K562 (cell line): Measurements from ENCODE around the gene SCYL1. TPM values are rescaled to one million over a fixed set of nuclear protein-coding genes. Genes with fewer than 3 reads are reported as not detected.

Experiments used
- AFF4 ChIP-seq: sonication (generic); formaldehyde crosslinking; IDR thresholded peaks from 2 replicates; pipeline ENCODE4 v1.8.0; 2023; ENCODE audit warnings: mild to moderate bottlenecking, missing genetic modification reagents
- GATA2 ChIP-seq: sonication (generic); formaldehyde crosslinking; IDR thresholded peaks from 2 replicates; pipeline ENCODE4 v1.4.0; 2020; ENCODE audit warnings: mild to moderate bottlenecking, missing genetic modification reagents
- HNRNPUL1 ChIP-seq: fragments of 200-400 bp; formaldehyde crosslinking; IDR thresholded peaks from 2 replicates; pipeline ENCODE4 v1.6.1; 2017; ENCODE audit warnings: low read length
- PBX2 ChIP-seq, 2 experiments: IDR thresholded peaks in 1 of 2; conservative IDR thresholded peaks in 1 of 2; 2 replicates each; pipeline ENCODE4 v1.6.1; 2016; ENCODE audit warnings: low read depth in 2 of 2, mild to moderate bottlenecking in 1 of 2, missing compliant biosample characterization in 1 of 2, missing genetic modification characterization in 1 of 2, moderate library complexity in 1 of 2
- RBM22 ChIP-seq: fragments of 200-400 bp; formaldehyde crosslinking; IDR thresholded peaks from 2 replicates; pipeline ENCODE4 v1.6.1; 2018; ENCODE audit warnings: low read length, low read depth; ENCODE audit not compliant: poor library complexity, severe bottlenecking
- REST ChIP-seq, 2 experiments: fragments of 450-650 bp; formaldehyde crosslinking in 1 of 2; IDR thresholded peaks; 2 replicates each; pipeline versions ENCODE4 v1.4.0 to v1.6.1; 2014 to 2020; ENCODE audit warnings: mild to moderate bottlenecking in 2 of 2, borderline replicate concordance in 1 of 2, low read depth in 1 of 2
- SAFB2 ChIP-seq: fragments of 200-400 bp; formaldehyde crosslinking; IDR thresholded peaks from 2 replicates; pipeline ENCODE4 v1.6.1; 2018; ENCODE audit warnings: borderline replicate concordance, low read length, low read depth, moderate library complexity; ENCODE audit not compliant: severe bottlenecking
- SMAD3 ChIP-seq: fragments of 450-650 bp; formaldehyde crosslinking; conservative IDR thresholded peaks from 2 replicates; pipeline ENCODE4 v1.4.0; 2020; ENCODE audit warnings: mild to moderate bottlenecking
- ZNF274 ChIP-seq: IDR thresholded peaks from 2 replicates; pipeline ENCODE4 v1.6.1; 2011; ENCODE audit warnings: low read depth, mild to moderate bottlenecking, low read length, moderate library complexity, borderline replicate concordance
- ZNF57 ChIP-seq: fragments of 450-650 bp; formaldehyde crosslinking; IDR thresholded peaks from 2 replicates; pipeline ENCODE4 v1.4.0; 2020; ENCODE audit warnings: mild to moderate bottlenecking, moderate library complexity
- polyA plus RNA-seq, 8 experiments: library from polyadenylated mRNA; depleted of rRNA in 4 of 8; stranded (reverse) in 5 of 8; unstranded in 3 of 8; fragments of >200 nt; fragmentation: Nextera tagmentation in 2 of 8; fragmentation: Illumina TruSeq in 1 of 8; extraction: Ambion mirVana in 2 of 8; extraction: Trizol in 1 of 8; gene quantifications; 2 replicates each; pipeline versions ENCODE4 v1.2.1 to v1.2.3, GENCODE V29; 2011 to 2014; ENCODE audit warnings: inconsistent platforms in 1 of 8, missing spikeins in 1 of 8
- total RNA-seq, 7 experiments: library from RNA; depleted of rRNA in 6 of 7; stranded (reverse); fragments of >200 nt in 6 of 7; fragmentation: Illumina TruSeq in 2 of 7; extraction: Trizol in 2 of 7; gene quantifications; 2 replicates each; pipeline versions ENCODE4 v1.2.1 to v1.2.3, GENCODE V29; 2011 to 2021; ENCODE audit warnings: low replicate concordance in 1 of 7

Gene SCYL1
- total and polyA plus RNA-seq, 9 of the 15 experiments (the other 6 are each of a cell fraction or from before 2014, with no cell fraction given) = 1.9 to 145 (median 57.6) TPM

GRCh38 chr11:65505466-65506289 lies 19.2 kb upstream of the SCYL1 start (continued):
- TF ChIP-seq AFF4 (CRISPR knock-in tag) (peak; percentile 90), SAFB2 (no peak), RBM22 (peak; percentile 38), HNRNPUL1 (no peak), SMAD3 (CRISPR knock-in tag) (peak; percentile 93), ZNF274 (no peak), GATA2 (no peak), REST (IDR thresholded peaks at IDR 0.05; ENCODE audit: borderline replicate concordance) (peak; percentile 12; the same call in 1 of the 2 replicates), REST (CRISPR knock-in tag; IDR thresholded peaks at IDR 0.05; ENCODE audit: low read depth) (no peak), PBX2 (CRISPR knock-in tag; IDR thresholded peaks at IDR 0.05; ENCODE audit: low read depth) (no peak), PBX2 (tag; conservative IDR thresholded peaks at IDR 0.05; ENCODE audit: low read depth) (no peak), ZNF57 (CRISPR knock-in tag) (peak; percentile 54; the same call in 1 of the 2 replicates)
